ENCODE measurements around the gene C16orf54.
A peak's percentile ranks its signal among the peaks of the same experiment; 100 is the strongest.
"Not testable (repeated sequence)": the region's sequence is repeated elsewhere in the genome, so short reads cannot be mapped to it uniquely, and the experiment has no call there.

C16orf54 gene

GRCh38 chr16:29767062-29767461, 21.3 kb upstream of the C16orf54 start:
- no peak for DNase-seq

DNA sequence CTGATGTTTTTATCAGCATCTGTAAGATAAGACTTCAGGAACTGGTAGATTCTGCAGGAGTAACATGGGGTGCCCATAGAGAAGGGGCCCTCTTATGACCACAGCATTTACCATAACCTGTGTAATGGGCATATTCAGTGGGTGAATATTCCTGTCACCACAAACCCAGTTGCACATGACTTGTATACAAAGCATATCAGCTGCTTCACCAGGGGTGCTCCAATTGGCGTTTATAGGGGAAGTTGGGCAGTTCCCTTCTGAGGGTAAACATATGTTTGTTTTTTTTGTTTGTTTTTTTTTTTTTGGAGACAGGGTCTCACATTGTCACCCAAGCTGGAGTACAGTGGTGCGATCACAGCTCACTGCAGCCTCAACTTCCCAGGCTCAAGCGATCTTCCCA, 20.8 kb upstream of the C16orf54 start:
- DNase-seq, result no peak

DNA sequence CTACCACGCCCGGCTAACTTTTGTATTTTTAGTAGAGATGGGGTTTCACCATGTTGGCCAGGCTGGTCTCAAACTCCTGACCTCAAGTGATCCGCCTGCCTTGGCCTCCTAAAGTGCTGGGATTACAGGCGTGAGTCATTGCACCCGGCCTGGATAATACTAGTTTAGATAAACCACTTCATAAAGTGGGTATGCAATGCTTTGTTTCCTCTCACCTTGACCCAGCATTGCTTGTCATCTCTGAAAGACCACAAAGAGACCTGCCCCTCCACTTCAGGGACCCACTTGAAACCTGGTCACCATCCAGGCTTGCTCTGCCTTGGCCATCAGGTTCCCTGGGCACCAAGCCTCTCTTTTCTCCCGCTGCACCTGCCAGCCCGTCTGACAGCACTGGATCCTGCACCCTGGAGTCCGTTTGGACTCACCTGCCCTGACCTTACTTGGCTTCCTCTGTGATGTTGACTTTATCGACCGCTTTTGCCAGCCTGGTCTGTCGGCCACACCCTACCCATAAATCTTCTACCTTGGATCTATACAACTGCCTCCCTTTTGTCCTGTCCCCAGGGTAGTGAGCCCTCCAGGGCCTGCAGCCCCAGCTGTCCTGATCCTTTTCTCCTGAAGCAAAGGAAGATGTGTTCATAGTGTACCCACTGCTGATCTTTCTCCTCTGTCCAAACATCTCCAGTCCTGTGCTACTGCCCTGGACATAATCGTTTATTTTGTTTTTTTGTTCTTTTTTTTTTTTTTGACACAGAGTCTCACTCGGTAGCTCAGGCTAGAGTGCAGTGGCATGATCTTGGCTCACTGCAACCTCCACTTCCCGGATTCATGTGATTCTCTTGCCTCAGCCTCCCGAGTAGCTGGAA, 19.6 kb upstream of the C16orf54 start:
- DNase-seq, result peak; percentile 100

DNA sequence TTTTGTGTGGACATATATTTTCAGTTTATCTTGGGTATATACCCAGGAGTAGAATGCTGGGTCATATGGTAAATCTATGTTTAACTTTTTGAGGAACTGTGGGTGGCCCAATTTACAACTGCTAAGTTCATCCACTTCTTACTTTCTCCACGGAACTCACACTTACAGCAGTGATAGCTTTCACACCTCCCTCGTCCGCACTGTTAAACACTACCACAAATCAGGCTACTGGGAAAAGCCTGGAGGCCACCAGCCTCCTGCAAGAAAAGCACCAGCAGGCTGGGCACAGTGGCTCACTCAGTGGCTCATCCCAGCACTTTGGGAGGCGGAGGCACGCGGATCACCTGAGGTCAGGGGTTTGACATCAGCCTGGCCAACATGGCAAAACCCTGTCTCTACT, 17.5 kb upstream of the C16orf54 start:
- no peak for DNase-seq

DNA sequence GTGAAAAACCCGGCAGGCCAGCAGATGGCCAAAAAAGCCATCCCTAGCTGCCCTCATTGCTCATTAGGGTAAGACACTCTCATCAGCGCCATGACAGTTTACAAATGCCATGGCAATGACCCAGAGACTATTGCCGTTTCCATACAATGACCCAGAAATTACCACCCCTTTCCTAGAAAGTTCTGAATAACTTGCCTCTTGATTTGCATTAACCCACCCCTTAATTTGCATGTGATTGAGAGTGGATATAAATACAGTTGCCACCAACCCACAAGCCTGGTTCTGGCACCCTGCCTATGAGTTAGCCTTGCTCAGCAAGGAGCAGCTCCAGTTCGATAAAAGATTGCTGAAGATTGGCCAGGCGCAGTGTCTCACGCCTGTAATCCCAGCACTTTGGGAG, 16.1 kb upstream of the C16orf54 start:
- DNase-seq, result no peak

- DNase-seq, result not testable (repeated sequence)
Measured at GRCh38 chr16:29761280-29761651, 15.5 kb upstream of the C16orf54 start.

DNA sequence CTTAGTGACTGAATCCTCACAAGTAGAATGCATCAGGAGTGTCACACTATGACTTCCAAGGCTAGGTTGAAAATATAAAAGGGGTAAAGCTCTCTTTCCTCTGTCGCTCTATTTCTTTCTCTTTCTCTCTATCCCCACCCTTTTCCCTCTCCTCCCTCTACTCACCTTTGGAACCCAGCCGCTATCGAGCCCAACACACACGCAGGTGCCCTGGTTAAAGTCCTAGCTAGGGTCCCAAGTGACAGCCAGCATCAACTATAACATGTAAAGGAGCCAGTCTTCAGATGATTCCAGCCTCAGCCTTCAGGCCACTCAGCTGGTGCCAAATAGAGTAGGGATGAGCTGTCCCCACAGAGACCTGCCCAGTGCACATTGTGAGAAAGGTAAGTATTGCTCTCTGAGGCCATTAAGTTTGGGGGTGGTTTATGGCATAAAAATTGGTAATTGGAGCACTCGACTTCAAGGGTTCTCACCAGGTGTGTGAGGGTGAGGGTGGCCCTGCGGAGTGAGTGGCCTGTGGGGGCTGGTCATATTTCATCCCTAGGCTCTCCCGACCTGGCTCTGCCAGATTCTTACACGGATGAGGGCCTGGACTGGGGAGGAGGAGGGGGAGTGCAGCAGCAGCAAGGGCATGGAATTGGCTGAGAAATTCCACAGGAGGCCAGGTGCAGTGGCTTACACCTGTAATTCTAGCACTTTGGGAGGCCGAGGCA, 14.9 kb upstream of the C16orf54 start:
- DNase-seq, result peak; percentile 95

DNA sequence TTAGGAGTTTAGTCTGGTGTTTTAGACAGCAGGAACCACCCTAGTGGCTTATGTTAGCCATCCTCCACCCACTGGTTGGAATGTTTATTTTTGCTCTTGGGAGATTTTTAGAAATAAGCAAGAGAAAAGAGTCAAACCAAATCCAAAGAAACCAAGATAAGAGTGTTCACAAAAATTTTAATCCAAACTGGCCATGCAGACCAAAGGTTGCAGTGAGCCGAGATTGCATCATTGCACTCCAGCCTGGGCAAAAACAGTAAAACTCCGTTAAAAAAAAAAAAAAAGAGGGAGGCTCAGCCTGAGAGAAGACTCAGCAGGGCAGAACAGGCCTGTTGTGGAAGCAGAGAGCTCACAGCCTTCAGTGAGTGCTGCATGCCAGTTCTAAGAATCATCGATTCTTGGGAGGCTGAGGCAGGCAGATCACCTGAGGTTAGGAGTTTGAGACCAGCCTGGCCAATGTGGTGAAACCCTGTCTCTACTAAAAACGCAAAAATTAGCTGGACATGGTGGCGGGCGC, 12.2 kb upstream of the C16orf54 start:
- DNase-seq, result no peak

- not testable (repeated sequence) for DNase-seq
Measured at GRCh38 chr16:29757086-29757485, 11.3 kb upstream of the C16orf54 start.

DNA sequence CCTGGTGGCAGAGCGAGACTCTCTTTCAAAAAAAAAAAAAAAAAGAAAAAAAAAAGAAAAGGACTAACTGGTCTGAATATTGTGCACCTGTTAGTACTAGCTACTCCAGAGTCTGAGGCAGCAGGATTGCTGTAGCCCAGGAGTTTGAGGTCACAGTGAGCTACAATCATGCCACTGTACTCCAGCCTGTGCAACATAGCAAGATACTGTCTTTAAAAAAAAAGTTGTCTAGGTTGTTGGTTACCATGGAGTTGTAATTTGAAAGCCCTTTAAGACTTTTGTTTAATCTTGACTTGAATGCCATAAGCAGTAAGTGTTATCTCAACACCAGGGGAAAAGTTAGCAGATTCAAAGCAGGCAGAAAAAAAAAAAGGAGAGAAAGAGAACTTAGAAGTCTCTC, 10.9 kb upstream of the C16orf54 start:
- no peak for DNase-seq

DNA sequence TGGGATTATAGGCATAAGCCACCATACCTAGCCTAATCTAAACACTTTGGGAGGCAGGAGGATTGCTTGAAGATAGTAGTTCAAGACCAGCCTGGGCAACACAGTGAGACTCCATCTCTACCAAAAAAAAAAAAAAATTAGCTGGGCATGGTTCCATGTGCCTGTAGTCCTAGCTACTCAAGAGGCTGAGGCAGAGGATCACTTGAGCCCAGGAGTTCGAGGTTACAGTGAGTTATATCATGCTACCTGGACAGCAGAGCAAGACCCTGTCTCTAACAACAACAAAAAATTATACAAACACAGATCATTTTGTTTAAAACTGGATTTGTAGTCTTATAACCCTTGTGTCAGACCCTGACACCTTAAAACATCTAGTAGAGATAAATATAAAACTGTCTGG, 7.7 kb upstream of the C16orf54 start:
- no peak for DNase-seq

DNA sequence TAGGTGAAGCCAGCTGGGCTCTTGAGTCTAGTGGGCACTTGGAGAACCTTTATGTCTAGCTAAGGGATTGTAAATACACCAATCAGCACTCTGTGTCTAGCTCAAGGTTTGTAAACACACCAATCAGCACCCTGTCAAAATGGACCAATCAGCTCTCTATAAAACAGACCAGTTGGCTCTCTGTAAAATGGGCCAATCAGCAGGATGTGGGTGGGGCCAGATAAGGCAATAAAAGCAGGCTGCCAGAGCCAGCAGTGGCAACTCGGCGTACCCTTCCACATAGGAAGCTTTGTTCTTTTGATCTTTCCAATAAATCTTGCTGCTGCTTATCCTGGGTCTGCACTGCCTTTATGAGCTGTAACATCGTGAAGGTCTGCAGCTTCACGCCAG, 3.0 kb upstream of the C16orf54 start:
- DNase-seq, result not testable (repeated sequence)

DNA sequence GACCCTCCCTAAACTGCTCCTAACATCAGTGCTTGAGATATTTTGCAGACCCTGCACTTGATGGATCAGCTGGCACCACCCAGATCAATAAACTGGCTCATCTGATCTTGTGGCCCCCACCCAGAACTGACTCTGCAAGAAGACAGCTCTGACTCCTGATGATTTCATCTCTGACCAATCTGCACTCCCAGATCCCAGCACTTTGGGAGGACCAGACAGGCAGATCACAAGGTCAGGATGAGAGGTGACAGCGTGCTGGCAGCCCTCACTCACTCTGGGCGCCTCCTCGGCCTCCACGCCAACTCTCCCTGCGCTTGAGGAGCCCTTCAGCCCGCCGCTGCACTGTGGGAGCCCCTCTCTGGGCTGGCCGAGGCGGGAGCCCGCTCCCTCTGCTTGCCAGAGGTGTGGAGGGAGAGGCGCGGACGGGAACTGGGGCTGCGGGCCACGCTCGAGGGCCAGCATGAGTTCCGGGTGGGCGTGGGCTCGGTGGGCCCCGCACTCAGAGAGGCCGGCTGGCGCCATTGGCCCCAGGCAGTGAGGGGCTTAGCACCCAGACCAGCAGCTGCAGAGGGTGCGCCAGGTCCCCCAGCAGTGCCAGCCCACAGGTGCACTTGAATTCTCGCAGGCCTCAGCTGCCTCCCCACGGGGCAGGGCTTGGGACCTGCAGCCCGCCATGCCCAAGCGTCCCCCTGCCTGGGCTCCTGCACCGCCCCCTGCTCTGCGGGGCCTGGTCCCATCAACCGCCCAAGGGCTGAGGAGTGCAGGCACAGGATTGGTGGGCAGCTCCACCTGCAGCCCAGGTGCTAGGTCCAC, 2.4 kb upstream of the C16orf54 start:
- no peak for DNase-seq

DNA sequence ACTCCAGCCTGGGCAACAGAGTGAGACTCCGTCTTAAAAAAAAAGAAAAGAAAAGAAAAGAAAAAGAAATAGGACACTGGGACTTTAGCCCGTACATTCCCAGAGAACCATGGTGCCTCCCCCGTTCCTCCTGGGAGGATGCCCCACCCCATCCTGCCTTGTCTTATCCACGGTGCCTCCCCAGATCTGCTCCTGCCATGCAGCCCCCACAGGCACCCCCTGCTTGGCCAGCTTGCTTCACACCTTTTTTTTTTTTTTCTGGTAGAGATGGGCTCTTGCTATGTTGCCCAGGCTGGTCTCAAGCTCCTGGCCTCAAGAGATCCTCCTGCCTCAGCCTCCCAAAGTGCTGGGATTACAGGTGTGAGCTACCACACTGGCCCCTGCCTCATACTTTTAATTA, 728 bp upstream of the C16orf54 start:
- not testable (repeated sequence) for DNase-seq

- no peak for DNase-seq
Measured at GRCh38 chr16:29745121-29745852, 503 bp downstream of the C16orf54 start.

GRCh38 chr16:29744541-29745101, 1.2 kb downstream of the C16orf54 start:
- no peak for DNase-seq

GRCh38 chr16:29743827-29744531, 1.8 kb downstream of the C16orf54 start:
- no peak for DNase-seq

- DNase-seq, result no peak
Measured at GRCh38 chr16:29743475-29743826, 2.3 kb downstream of the C16orf54 start.

DNA sequence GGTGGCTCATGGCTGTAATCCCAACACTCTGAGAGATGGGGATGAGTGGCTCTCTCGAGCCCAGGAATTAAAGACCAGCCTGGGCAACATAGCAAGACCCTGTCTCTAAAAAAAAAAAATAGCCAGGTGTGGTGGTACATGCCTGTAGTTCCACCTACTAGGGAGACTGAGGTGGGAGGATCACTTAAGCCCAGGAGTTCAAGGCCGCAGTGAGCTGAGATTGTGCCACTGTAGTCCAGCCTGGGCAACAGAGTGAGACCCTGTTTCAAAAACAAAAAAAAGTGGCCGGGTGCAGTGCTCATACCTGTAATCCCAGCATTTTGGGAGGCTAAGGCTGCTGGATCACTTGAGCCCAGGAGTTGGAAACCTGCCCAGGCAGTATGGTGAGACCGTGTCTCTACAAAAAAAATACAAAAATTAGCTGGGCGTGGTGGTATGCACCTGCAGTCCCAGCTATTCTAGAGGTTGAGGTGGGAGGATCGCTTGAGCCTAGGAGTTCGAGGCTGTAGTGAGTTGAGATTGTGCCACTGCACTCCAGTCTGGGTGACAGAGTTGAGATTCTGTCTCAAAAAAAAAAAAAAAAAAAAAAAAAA, 3.0 kb downstream of the C16orf54 start:
- DNase-seq, result no peak

- DNase-seq, result not testable (repeated sequence)
Measured at GRCh38 chr16:29740630-29741015, 5.2 kb downstream of the C16orf54 start.

DNA sequence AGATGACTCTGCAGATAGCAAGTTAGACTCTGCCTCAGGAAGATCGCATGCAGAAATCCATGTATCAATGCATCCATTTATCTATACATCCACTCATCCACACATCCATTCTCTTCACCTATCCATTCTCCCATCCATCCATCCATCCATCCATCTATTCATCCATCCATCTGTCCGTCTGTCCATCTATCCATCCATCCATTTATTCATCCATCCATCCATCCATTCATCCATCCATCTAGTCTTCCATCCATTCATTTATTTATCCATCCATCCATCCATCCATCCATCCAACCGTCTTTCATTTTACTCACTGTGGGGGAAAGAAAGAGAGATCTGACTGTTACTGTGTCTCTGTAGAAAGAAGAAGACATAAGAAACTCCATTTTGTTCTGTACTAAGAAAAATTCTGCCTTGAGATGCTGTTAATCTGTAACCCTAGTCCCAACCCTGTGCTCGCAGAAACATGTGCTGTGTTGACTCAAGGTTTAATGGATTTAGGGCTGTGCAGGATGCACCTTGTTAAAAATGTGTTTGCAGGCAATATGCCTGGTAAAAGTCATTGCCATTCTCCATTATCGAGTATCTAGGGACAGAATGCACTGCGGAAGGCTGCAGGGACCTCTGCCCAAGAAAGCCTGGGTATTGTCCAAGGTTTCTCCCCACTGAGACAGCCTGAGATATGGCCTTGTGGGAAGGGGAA, 5.7 kb downstream of the C16orf54 start:
- not testable (repeated sequence) for DNase-seq

Data from NCI-H510A treated with DMSO at 0.1 percent for 48 hours (cell line).